Kidney epithelial cell (primary cell): ENCODE measurements around the gene LMTK2. TPM values are rescaled to one million over a fixed set of nuclear protein-coding genes. Genes with fewer than 3 reads are reported as not detected.

Experiments
- DNase-seq: peaks from one replicate; pipeline ENCODE4 v3.0.0-alpha.2; 2010; ENCODE audit warnings: low read depth
- H3K27me3 ChIP-seq: 2 replicates; pipeline ENCODE4 v1.6.0; 2011; ENCODE audit warnings: low read length; ENCODE audit not compliant: control insufficient read depth, insufficient read depth
- H3K36me3 ChIP-seq: 2 replicates; pipeline ENCODE4 v1.5.1; 2011; ENCODE audit warnings: low read length; ENCODE audit not compliant: control insufficient read depth, insufficient read depth
- H3K4me3 ChIP-seq: 2 replicates; pipeline ENCODE4 v1.5.1; 2011; ENCODE audit warnings: low read depth, mild to moderate bottlenecking, control low read depth, low read length
- total RNA-seq: library from RNA; depleted of rRNA; stranded (reverse); fragments of >200 nt; gene quantifications from 2 replicates; pipeline ENCODE4 v1.2.3, GENCODE V29; 2015
- TF ChIP-seq, protein P1 (sequence below): IDR thresholded peaks from 2 replicates; pipeline ENCODE4 v1.5.1; 2011; ENCODE audit warnings: mild to moderate bottlenecking, moderate library complexity, low read length, control low read depth, inconsistent platforms; ENCODE audit not compliant: insufficient read depth, poor library complexity, severe bottlenecking

The LMTK2 gene
- total RNA-seq, 1 donor from 2014 or later = 17.9 TPM

DNA sequence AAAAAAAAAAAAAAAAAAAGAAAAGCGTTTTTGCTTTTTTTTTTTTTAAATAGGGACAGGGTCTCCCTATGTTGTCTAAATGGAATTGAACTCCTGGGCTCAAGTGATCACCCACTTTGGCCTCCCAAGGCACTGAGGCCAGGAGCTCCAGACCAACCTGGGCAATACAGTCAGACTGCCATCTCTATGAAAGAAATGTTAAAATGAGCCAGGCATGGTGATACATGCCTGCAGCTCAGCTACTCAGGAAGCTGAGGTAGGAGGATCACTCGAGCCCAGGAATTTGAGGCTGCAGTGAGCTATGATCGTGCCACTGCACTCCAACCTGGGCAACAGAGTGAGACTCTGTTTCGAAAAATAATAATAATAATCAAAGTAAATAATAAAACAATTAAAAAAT, 16.5 kb upstream of the LMTK2 start:
- DNase-seq = no peak
- TF ChIP-seq, protein P1, sequence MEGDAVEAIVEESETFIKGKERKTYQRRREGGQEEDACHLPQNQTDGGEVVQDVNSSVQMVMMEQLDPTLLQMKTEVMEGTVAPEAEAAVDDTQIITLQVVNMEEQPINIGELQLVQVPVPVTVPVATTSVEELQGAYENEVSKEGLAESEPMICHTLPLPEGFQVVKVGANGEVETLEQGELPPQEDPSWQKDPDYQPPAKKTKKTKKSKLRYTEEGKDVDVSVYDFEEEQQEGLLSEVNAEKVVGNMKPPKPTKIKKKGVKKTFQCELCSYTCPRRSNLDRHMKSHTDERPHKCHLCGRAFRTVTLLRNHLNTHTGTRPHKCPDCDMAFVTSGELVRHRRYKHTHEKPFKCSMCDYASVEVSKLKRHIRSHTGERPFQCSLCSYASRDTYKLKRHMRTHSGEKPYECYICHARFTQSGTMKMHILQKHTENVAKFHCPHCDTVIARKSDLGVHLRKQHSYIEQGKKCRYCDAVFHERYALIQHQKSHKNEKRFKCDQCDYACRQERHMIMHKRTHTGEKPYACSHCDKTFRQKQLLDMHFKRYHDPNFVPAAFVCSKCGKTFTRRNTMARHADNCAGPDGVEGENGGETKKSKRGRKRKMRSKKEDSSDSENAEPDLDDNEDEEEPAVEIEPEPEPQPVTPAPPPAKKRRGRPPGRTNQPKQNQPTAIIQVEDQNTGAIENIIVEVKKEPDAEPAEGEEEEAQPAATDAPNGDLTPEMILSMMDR = no peak
- no peaks in the 10 kb centered on the region for H3K27me3 ChIP-seq
- H3K36me3 ChIP-seq = no peaks in the 10 kb centered on the region
- no peak overlapping the region for H3K4me3 ChIP-seq

DNA sequence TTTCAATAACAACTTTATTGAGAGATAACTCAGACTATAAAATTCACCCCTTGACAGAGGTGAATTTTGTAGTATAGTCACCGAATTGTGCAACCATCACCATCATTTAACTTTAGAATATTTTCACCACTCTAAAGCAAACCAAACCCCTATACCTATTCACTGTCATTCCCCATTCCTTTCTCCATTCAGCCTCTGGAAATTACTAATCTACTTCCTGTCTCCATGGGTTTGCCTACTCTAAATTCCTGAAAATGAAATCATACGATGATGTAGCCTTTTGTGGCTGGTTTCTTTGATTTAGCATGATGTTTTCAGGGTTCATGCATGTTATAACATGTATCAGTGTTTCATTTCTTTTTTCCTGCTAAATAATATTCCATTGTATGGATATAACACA, 15.6 kb upstream of the LMTK2 start:
- no peak for DNase-seq
- TF ChIP-seq, protein P1 = no peak
- no peaks in the 10 kb centered on the region for H3K36me3 ChIP-seq
- H3K4me3 ChIP-seq = no peak overlapping the region
- H3K27me3 ChIP-seq = no peaks in the 10 kb centered on the region

DNA sequence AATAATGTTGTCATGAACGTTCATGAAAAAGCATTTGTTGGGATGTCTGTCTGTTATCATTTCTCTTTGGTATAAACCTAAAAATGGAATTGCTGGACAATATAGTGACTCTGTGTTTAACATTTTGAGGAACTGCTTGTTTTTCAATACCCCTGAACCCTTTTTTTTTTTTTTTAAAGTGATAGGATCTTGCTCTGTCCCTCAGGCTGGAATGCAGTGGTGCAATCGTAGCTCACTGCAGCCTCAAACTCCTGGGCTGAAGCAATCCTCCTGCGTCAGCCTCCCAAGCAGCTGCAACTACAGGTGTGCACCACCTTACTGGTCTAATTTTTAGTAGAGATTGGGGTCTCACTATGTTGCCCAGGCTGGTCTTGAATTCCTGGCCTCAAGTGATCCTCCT, 15.1 kb upstream of the LMTK2 start:
- DNase-seq = no peak
- TF ChIP-seq, protein P1 = no peak
- H3K4me3 ChIP-seq = no peak overlapping the region

DNA sequence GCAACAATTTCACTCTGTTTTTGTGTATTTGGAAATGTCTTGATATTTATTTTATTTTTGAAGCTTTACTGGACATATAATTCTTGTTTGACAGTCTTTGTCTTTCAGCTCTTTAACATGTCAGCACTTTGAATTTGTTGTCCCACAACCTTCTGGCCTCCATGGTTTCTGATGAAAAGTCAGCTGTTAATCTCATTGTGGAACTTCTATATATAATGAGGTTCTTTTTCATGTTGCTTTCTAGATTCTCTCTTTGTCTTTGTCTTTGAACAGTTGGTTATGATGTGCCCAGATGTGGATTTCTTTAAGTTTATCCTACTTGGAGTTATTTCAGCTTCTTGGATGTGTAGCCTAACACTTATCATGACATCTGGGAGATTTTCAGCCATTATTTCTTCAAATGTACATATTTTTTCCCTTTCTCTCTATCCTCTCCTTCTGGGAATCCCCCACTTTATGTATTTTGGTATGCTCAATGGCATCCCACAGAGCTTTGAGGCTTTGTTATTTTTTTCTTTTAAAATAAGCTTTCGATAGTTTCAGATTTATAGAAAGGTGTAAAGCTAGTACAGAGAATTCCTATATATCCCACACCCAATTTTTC, 9.5 kb upstream of the LMTK2 start:
- Histone ChIP-seq H3K36me3 (no peaks in the 10 kb centered on the region), H3K4me3 (no peak overlapping the region), H3K27me3 (no peaks in the 10 kb centered on the region)
- TF ChIP-seq, protein P1 = no peak
- DNase-seq = no peak

More for the DNA sequence above, 15.1 kb upstream of the LMTK2 start:
- H3K36me3 ChIP-seq = no peaks in the 10 kb centered on the region
- no peaks in the 10 kb centered on the region for H3K27me3 ChIP-seq

DNA sequence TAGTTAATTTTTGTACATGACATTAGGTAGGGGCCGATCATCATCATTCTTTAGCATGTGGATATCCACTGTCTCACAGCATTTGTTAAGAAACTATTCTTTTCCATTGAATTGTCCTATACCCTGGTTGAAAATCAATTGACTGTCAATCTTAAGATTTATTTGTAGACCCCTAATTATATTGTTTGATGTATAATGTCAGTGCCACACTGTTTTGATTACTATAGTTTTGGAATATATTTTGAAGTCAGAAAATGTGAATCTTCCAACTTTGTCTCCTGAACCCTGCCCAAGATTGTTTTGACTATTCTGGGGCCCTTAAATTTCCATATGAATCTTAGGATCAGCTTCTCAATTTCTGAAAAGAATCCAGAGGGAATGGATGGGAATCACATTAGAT, 6.6 kb upstream of the LMTK2 start:
- DNase-seq = no peak
- TF ChIP-seq, protein P1 = no peak
- no peaks in the 10 kb centered on the region for H3K36me3 ChIP-seq
- H3K4me3 ChIP-seq = no peak overlapping the region
- no peaks in the 10 kb centered on the region for H3K27me3 ChIP-seq

DNA sequence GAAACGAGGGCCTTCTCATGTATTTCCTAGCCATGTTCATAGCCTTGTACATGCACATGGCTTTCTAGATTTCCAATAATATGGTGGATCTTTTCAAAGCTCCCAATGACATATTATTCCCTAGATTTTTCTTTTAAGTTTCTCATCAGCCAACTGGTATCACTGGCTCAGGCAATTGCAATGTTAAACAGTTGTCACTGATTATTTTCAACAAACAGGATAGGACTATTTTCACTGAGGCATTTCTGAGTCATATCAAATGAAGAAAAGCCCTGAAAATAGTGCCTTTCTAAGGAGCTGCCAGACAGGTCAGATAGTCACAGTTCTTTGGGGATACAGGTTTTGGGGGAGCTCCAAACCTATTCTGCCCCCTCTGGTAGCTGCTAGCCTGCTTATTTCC, 4.5 kb upstream of the LMTK2 start:
- Histone ChIP-seq H3K27me3 (no peaks in the 10 kb centered on the region), H3K36me3 (no peaks in the 10 kb centered on the region), H3K4me3 (no peak overlapping the region)
- DNase-seq = no peak
- TF ChIP-seq, protein P1 = no peak
